Mononuclear cell (primary cell): ENCODE measurements around the gene DNAH17. TPM values are rescaled to one million over a fixed set of nuclear protein-coding genes. Genes with fewer than 3 reads are reported as not detected.

ENCODE experiments used
- H3K27me3 ChIP-seq: 2 replicates; pipeline ENCODE4 v1.6.0; 2011; ENCODE audit warnings: low read length, control low read depth; ENCODE audit not compliant: insufficient read depth
- H3K4me1 ChIP-seq: 2 replicates; pipeline ENCODE4 v1.5.1; 2011; ENCODE audit warnings: mild to moderate bottlenecking, low read length, control low read depth; ENCODE audit not compliant: insufficient read depth
- H3K4me3 ChIP-seq: 2 replicates; pipeline ENCODE4 v1.5.1; 2011; ENCODE audit warnings: mild to moderate bottlenecking, low read length, moderate library complexity
- H3K9me3 ChIP-seq: 2 replicates; pipeline ENCODE4 v1.5.1; 2011; ENCODE audit warnings: low read depth, mild to moderate bottlenecking, control low read depth, low read length
- total RNA-seq: library from RNA; depleted of rRNA; stranded (reverse); fragments of >200 nt; gene quantifications from one replicate; pipeline ENCODE4 v1.2.3, GENCODE V29; 2012

The DNAH17 gene
- total RNA-seq, 1 donor, result under 0.01 TPM

GRCh38 chr17:78432226-78433012 lies 144.8 kb downstream of the DNAH17 start:
- no peaks in the 10 kb centered on the region for H3K9me3 ChIP-seq
- no peak overlapping the region for H3K4me3 ChIP-seq
- H3K4me1 ChIP-seq, result no peaks in the 10 kb centered on the region
- no peaks in the 10 kb centered on the region for H3K27me3 ChIP-seq

- no peaks in the 10 kb centered on the region for H3K27me3 ChIP-seq
- no peak overlapping the region for H3K4me3 ChIP-seq
- no peaks in the 10 kb centered on the region for H3K9me3 ChIP-seq
- H3K4me1 ChIP-seq, result no peaks in the 10 kb centered on the region
Measured at GRCh38 chr17:78431692-78431958, 145.6 kb downstream of the DNAH17 start.

GRCh38 chr17:78430892-78431691 lies 146.1 kb downstream of the DNAH17 start:
- Histone ChIP-seq H3K4me3 (no peak overlapping the region), H3K27me3 (no peaks in the 10 kb centered on the region), H3K9me3 (no peaks in the 10 kb centered on the region), H3K4me1 (no peaks in the 10 kb centered on the region)

- Histone ChIP-seq H3K4me1 (no peaks in the 10 kb centered on the region), H3K9me3 (no peaks in the 10 kb centered on the region), H3K4me3 (no peak overlapping the region), H3K27me3 (no peaks in the 10 kb centered on the region)
Measured at GRCh38 chr17:78429618-78429995, 147.6 kb downstream of the DNAH17 start.

- H3K4me1 ChIP-seq, result no peaks in the 10 kb centered on the region
- no peaks in the 10 kb centered on the region for H3K9me3 ChIP-seq
- H3K4me3 ChIP-seq, result no peak overlapping the region
- no peaks in the 10 kb centered on the region for H3K27me3 ChIP-seq
Measured at GRCh38 chr17:78428836-78429617, 148.2 kb downstream of the DNAH17 start.

GRCh38 chr17:78428025-78428575 lies 149.1 kb downstream of the DNAH17 start:
- Histone ChIP-seq H3K9me3 (no peaks in the 10 kb centered on the region), H3K27me3 (no peaks in the 10 kb centered on the region), H3K4me3 (no peak overlapping the region), H3K4me1 (no peaks in the 10 kb centered on the region)

GRCh38 chr17:78427140-78427539 lies 150.1 kb downstream of the DNAH17 start:
- Histone ChIP-seq H3K4me3 (no peak overlapping the region), H3K27me3 (no peaks in the 10 kb centered on the region), H3K4me1 (no peaks in the 10 kb centered on the region), H3K9me3 (no peaks in the 10 kb centered on the region)

- H3K4me3 ChIP-seq, result no peak overlapping the region
- no peaks in the 10 kb centered on the region for H3K27me3 ChIP-seq
- H3K9me3 ChIP-seq, result no peaks in the 10 kb centered on the region
- peaks cover 3% of the 10 kb centered on the region for H3K4me1 ChIP-seq
Measured at GRCh38 chr17:78426293-78426879, 150.8 kb downstream of the DNAH17 start.

GRCh38 chr17:78425429-78425828 lies 151.8 kb downstream of the DNAH17 start:
- Histone ChIP-seq H3K9me3 (no peaks in the 10 kb centered on the region), H3K27me3 (no peaks in the 10 kb centered on the region), H3K4me1 (peaks cover 4% of the 10 kb centered on the region), H3K4me3 (no peak overlapping the region)

- Histone ChIP-seq H3K27me3 (no peaks in the 10 kb centered on the region), H3K9me3 (no peaks in the 10 kb centered on the region), H3K4me1 (peaks cover 13% of the 10 kb centered on the region)
Measured at GRCh38 chr17:78423961-78424675, 153.1 kb downstream of the DNAH17 start.

GRCh38 chr17:78422872-78423588 lies 154.2 kb downstream of the DNAH17 start:
- no peaks in the 10 kb centered on the region for H3K9me3 ChIP-seq
- H3K4me1 ChIP-seq, result peaks cover 17% of the 10 kb centered on the region
- no peak overlapping the region for H3K4me3 ChIP-seq
- no peaks in the 10 kb centered on the region for H3K27me3 ChIP-seq

More at GRCh38 chr17:78423961-78424675, 153.1 kb downstream of the DNAH17 start:
- no peak overlapping the region for H3K4me3 ChIP-seq

GRCh38 chr17:78422267-78422605 lies 155.0 kb downstream of the DNAH17 start:
- Histone ChIP-seq H3K4me3 (no peak overlapping the region), H3K9me3 (no peaks in the 10 kb centered on the region), H3K4me1 (peaks cover 23% of the 10 kb centered on the region), H3K27me3 (no peaks in the 10 kb centered on the region)

GRCh38 chr17:78421534-78422266 lies 155.5 kb downstream of the DNAH17 start:
- no peaks in the 10 kb centered on the region for H3K27me3 ChIP-seq
- H3K4me3 ChIP-seq, result no peak overlapping the region
- H3K9me3 ChIP-seq, result no peaks in the 10 kb centered on the region
- peaks cover 29% of the 10 kb centered on the region for H3K4me1 ChIP-seq
